Measurements from ENCODE around the gene HSPA1B. TPM values are rescaled to one million over a fixed set of nuclear protein-coding genes. Genes with fewer than 3 reads are reported as not detected.

Gene HSPA1B
- total RNA-seq, 1 experiment from 2014 or later: 214 TPM

DNA sequence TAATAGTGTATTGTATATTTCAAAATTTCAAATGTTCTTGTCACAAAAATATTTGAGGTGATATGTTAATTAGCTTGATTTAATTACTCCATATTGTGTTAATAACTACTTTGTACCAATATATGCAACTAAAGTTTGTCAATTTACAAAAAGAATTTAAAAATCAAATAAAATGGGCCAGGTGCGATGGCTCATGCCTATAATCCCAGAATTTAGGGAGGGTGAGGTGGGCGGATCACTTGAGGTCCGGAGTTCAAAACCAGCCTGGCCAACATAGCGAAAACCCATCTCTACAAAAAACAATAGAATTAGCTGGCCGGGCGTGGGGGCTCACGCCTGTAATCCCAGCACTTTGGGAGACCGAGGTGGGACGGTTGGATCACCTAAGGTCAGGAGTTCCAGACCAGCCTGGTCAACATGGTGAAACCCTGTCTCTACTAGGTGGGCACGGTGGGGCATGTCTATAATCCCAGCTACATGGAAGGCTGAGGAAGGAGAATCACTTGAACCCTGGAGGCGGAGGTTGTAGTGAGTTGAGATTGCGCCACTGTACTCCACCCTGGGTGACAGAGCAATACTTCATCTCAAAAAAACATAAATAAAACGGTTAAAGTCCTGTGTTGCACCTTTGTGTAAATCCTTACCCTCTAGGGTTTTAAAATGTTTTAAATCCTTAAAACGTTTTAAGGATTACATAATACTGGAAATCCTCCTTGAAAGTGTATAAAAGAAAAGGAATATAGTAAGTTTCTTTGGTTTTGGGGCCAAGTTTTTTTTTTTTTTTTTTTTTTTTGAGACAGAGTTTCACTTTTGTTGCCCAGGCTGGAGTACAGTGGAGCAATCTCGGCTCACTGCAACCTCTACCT, 4.0 kb downstream of the HSPA1B start:
- Histone ChIP-seq H3K9ac (ENCODE audit: low read length) (0 out of 2 replicates have a peak overlapping the region, but pooled peaks have one; percentile 7), H3K9me3 (ENCODE audit: control insufficient read depth in 1 of 2, insufficient read depth in 1 of 2, low read depth in 1 of 2, low read length in 2 of 2) (no peaks in the 10 kb centered on the region), H3K27ac (ENCODE audit: low read depth, low read length) (peak overlapping the region; percentile 46), H3K79me2 (ENCODE audit: insufficient read depth, low read length) (peaks cover 49% of the 10 kb centered on the region), H3K36me3 (ENCODE audit: control insufficient read depth in 1 of 2, insufficient read depth in 2 of 2, low read length in 2 of 2) (peaks cover 0 to 12% of the 10 kb centered on the region in 2 experiments; a peak in 3 of 4 replicates), H2AFZ (ENCODE audit: low read depth, low read length, poor library complexity, severe bottlenecking) (no peak overlapping the region), H3K9me2 (ENCODE audit: insufficient read depth) (no peaks in the 10 kb centered on the region), H3K27me3 (ENCODE audit: insufficient read depth, low read length) (no peaks in the 10 kb centered on the region), H4K20me1 (ENCODE audit: insufficient read depth) (peaks cover 5% of the 10 kb centered on the region; the same call in 1 of the 2 replicates), H3K4me2 (ENCODE audit: low read length) (peak overlapping the region; percentile 77; the same call in 1 of the 2 replicates), H3K4me3 (replicated peaks in 1 of 2; ENCODE audit: low read depth in 1 of 2, low read length in 2 of 2) (no peak overlapping the region), H3K4me1 (ENCODE audit: control insufficient read depth in 1 of 2, insufficient read depth in 2 of 2, low read length in 2 of 2) (peaks cover 16 to 52% of the 10 kb centered on the region in 2 experiments)
- ChIA-PET RAD21 (ENCODE audit: low non-redundant PET in 1 of 2, low total read pairs in 2 of 2, uncharacterized antibody in 2 of 2, unreplicated experiment in 2 of 2) (interaction anchor here in 1 of 2 experiments (0.8 kb wide), 1 partner anchor 25 kb away, joined by 3 read pairs; the partner anchor contains the start of gene LSM2), CTCF (interaction anchor here (1.2 to 2.6 kb wide), 3 partner anchors 59 to 67 kb away, joined by 3 to 12 read pairs (median 3); no protein-coding TSS in a partner anchor), POLR2A (interaction anchor here (0.9 to 2.4 kb wide), 3 partner anchors 25 to 285 kb away, joined by 4 to 9 read pairs (median 8); partner anchors contain the start of genes ATP6V1G2, LSM2, NFKBIL1 and VARS1)
- no TSS peak for BruUV-seq (replicated peaks)
- DNase-seq (ENCODE audit: low read depth, low spot score) (no peak), ATAC-seq (no peak)
- intact Hi-C loops (cut with micrococcal nuclease): loop anchor here (5.0 to 10.0 kb wide), 2 partner anchors 94 to 287 kb away; partner anchors contain the start of genes ATP6V1G2, CLIC1, DDX39B and NFKBIL1
- 0 out of 2 replicates have a peak, but pooled peaks have one; percentile 32 for TF ChIP-seq POLR2AphosphoS5 (IDR thresholded peaks at IDR 0.05; ENCODE audit: low read depth, low read length)
- TF ChIP-seq, protein P1, sequence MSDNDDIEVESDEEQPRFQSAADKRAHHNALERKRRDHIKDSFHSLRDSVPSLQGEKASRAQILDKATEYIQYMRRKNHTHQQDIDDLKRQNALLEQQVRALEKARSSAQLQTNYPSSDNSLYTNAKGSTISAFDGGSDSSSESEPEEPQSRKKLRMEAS (IDR thresholded peaks at IDR 0.05): no peak

DNA sequence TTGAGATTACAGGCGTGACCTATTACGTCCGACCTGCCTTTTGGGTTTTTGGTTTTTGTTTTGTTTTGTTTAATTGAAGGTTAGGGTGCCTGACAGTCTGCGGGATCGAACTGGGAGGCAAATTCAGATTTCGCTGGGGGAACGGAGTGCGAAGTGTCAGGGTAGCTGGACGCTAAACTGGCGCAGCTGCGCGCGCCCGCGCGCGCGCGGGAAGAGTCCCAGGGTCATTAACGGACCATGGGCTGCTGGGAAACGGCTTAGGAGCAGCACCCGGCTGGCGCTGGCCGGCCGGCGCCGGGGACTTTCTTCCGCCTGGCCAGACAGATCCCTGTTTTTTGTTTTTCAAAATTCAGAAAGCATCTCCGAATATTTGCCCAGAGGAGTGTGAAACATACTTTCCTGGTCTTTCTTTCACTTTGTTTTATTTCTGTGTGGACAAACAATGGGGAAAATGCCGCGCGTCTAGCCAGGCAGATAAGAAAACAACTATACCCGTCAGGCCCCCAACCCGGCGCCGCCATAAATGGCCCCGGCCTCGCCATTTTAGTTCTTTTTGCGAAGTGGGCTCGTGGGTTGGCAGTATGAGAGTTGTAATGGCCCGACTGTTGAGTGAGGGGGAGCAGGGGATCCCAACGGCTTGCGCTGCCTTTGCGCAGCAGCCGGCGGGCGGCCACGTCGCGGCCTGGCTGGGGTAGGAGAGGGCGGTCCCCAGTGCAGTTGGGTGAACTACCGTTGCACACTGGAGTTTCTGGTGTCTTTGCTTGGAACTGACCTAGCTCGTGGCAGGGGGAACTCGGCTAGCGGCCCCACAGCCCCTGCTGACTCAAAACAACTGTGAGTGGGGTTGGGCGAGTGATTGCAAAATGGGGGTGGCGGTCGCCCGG, 7.1 kb downstream of the HSPA1B start:
- peaks cover 22 to 42% of the 10 kb centered on the region in 2 experiments; a peak in 3 of 4 replicates for H3K36me3 ChIP-seq (ENCODE audit: control insufficient read depth in 1 of 2, insufficient read depth in 2 of 2, low read length in 2 of 2)
- no TSS peak for BruUV-seq (replicated peaks)
- peak; percentile 83 for ATAC-seq
- DNase-seq (ENCODE audit: low read depth, low spot score): peak; percentile 77
- peaks cover 73% of the 10 kb centered on the region for H3K79me2 ChIP-seq (ENCODE audit: insufficient read depth, low read length)
- H3K9me3 ChIP-seq (ENCODE audit: control insufficient read depth in 1 of 2, insufficient read depth in 1 of 2, low read depth in 1 of 2, low read length in 2 of 2): no peaks in the 10 kb centered on the region
- no peak overlapping the region for H2AFZ ChIP-seq (ENCODE audit: low read depth, low read length, poor library complexity, severe bottlenecking)
- ChIA-PET RAD21 (ENCODE audit: low non-redundant PET in 1 of 2, low total read pairs in 2 of 2, uncharacterized antibody in 2 of 2, unreplicated experiment in 2 of 2) (no interaction called here), POLR2A (interaction anchor here (0.7 to 2.1 kb wide), 8 partner anchors 28 to 170 kb away, joined by 3 to 6 read pairs (median 4); partner anchors contain the start of genes ABHD16A, GPANK1, LSM2 and NEU1), CTCF (no interaction called here)
- peak overlapping the region; percentile 98 to 99 for H3K4me3 ChIP-seq (replicated peaks in 1 of 2; ENCODE audit: low read depth in 1 of 2, low read length in 2 of 2)
- peaks cover 25 to 64% of the 10 kb centered on the region in 2 experiments for H3K4me1 ChIP-seq (ENCODE audit: control insufficient read depth in 1 of 2, insufficient read depth in 2 of 2, low read length in 2 of 2)
- H3K27ac ChIP-seq (ENCODE audit: low read depth, low read length): peak overlapping the region; percentile 93
- H4K20me1 ChIP-seq (ENCODE audit: insufficient read depth): peaks cover 28% of the 10 kb centered on the region
- H3K9me2 ChIP-seq (ENCODE audit: insufficient read depth): no peaks in the 10 kb centered on the region
- H3K9ac ChIP-seq (ENCODE audit: low read length): peak overlapping the region; percentile 100
- peak overlapping the region; percentile 94 for H3K4me2 ChIP-seq (ENCODE audit: low read length)
- H3K27me3 ChIP-seq (ENCODE audit: insufficient read depth, low read length): no peaks in the 10 kb centered on the region
- intact Hi-C loops (cut with micrococcal nuclease): loop anchor here (1.0 to 10.0 kb wide), 4 partner anchors 28 to 290 kb away; partner anchors contain the start of genes ATP6V1G2, CLIC1, DDX39B and NEU1
- TF ChIP-seq POLR2A (IDR thresholded peaks at IDR 0.05; ENCODE audit: borderline replicate concordance, extremely low read depth, insufficient read depth, insufficient read length) (peak; percentile 97), POLR2AphosphoS5 (IDR thresholded peaks at IDR 0.05; ENCODE audit: low read depth, low read length) (peak; percentile 99), SIN3A (IDR thresholded peaks at IDR 0.05; ENCODE audit: low read depth) (no peak), FOSL1 (IDR thresholded peaks at IDR 0.05; ENCODE audit: low read depth) (no peak), CEBPB (IDR thresholded peaks at IDR 0.05; ENCODE audit: low read depth) (no peak), ZFX (IDR thresholded peaks at IDR 0.05) (0 out of 2 replicates have a peak, but pooled peaks have one; percentile 27), CBX3 (IDR thresholded peaks at IDR 0.05; ENCODE audit: low read depth) (no peak), ELF1 (IDR thresholded peaks at IDR 0.05; ENCODE audit: borderline replicate concordance, low read depth) (no peak), YY1 (IDR thresholded peaks at IDR 0.05; ENCODE audit: extremely low read depth, insufficient replicate concordance, low read depth, low read length) (peak; percentile 94), ZNF274 (IDR thresholded peaks at IDR 0.05; ENCODE audit: low read depth, low read length) (no peak)
- TF ChIP-seq, protein P2, sequence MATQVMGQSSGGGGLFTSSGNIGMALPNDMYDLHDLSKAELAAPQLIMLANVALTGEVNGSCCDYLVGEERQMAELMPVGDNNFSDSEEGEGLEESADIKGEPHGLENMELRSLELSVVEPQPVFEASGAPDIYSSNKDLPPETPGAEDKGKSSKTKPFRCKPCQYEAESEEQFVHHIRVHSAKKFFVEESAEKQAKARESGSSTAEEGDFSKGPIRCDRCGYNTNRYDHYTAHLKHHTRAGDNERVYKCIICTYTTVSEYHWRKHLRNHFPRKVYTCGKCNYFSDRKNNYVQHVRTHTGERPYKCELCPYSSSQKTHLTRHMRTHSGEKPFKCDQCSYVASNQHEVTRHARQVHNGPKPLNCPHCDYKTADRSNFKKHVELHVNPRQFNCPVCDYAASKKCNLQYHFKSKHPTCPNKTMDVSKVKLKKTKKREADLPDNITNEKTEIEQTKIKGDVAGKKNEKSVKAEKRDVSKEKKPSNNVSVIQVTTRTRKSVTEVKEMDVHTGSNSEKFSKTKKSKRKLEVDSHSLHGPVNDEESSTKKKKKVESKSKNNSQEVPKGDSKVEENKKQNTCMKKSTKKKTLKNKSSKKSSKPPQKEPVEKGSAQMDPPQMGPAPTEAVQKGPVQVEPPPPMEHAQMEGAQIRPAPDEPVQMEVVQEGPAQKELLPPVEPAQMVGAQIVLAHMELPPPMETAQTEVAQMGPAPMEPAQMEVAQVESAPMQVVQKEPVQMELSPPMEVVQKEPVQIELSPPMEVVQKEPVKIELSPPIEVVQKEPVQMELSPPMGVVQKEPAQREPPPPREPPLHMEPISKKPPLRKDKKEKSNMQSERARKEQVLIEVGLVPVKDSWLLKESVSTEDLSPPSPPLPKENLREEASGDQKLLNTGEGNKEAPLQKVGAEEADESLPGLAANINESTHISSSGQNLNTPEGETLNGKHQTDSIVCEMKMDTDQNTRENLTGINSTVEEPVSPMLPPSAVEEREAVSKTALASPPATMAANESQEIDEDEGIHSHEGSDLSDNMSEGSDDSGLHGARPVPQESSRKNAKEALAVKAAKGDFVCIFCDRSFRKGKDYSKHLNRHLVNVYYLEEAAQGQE (IDR thresholded peaks at IDR 0.05; ENCODE audit: low read depth): no peak
